Smooth muscle cell (in vitro differentiated cells): ENCODE measurements around the gene ASIP. TPM values are rescaled to one million over a fixed set of nuclear protein-coding genes. Genes with fewer than 3 reads are reported as not detected.

Source experiments
- DNase-seq: peaks from one replicate; lab custom pipeline; 2025; ENCODE audit not compliant: unreplicated experiment; lab: John Stamatoyannopoulos, UW
- H2AFZ ChIP-seq: fragments of 200-600 bp; sonication (generic); 2 replicates; pipeline ENCODE4 v1.6.0; 2016; ENCODE audit warnings: antibody characterized with exemption, low read depth, mild to moderate bottlenecking
- H3F3A ChIP-seq: fragments of 200-600 bp; sonication (generic); 2 replicates; pipeline ENCODE4 v1.6.0; 2017; ENCODE audit warnings: antibody characterized with exemption, low read depth
- H3K27ac ChIP-seq: fragments of 200-600 bp; sonication (generic); 2 replicates; pipeline ENCODE4 v1.5.1; 2016; ENCODE audit warnings: low read depth, mild to moderate bottlenecking
- H3K27me3 ChIP-seq: fragments of 200-600 bp; sonication (generic); 2 replicates; pipeline ENCODE4 v1.6.1; 2016; ENCODE audit warnings: low read depth, mild to moderate bottlenecking
- H3K36me3 ChIP-seq: fragments of 200-600 bp; sonication (generic); 2 replicates; pipeline ENCODE4 v1.5.1; 2016; ENCODE audit warnings: low read depth
- H3K4me1 ChIP-seq: fragments of 200-600 bp; sonication (generic); 2 replicates; pipeline ENCODE4 v1.5.1; 2016; ENCODE audit warnings: low read depth
- H3K4me2 ChIP-seq: fragments of 200-600 bp; sonication (generic); 2 replicates; pipeline ENCODE4 v1.6.0; 2016; ENCODE audit warnings: mild to moderate bottlenecking
- H3K4me3 ChIP-seq: fragments of 200-600 bp; sonication (generic); 2 replicates; pipeline ENCODE4 v1.5.1; 2016; ENCODE audit warnings: mild to moderate bottlenecking
- H3K79me2 ChIP-seq: fragments of 200-600 bp; sonication (generic); 2 replicates; pipeline ENCODE4 v1.6.0; 2016; ENCODE audit warnings: low read depth, mild to moderate bottlenecking
- H3K9ac ChIP-seq: fragments of 200-600 bp; sonication (generic); 2 replicates; pipeline ENCODE4 v1.6.0; 2016; ENCODE audit warnings: low read depth
- H3K9me3 ChIP-seq: fragments of 200-600 bp; sonication (generic); replicated peaks from 2 replicates; pipeline ENCODE4 v1.5.1; 2016; ENCODE audit warnings: low read depth
- H4K20me1 ChIP-seq: fragments of 200-600 bp; sonication (generic); 2 replicates; pipeline ENCODE4 v1.6.0; 2016; ENCODE audit warnings: low read depth
- WGBS: methylation state at CpG from one replicate; pipeline ENCODE4 v1.1.7; 2016; ENCODE audit warnings: low lambda C conversion rate; 5-methylcytosine and 5-hydroxymethylcytosine counted together
- polyA plus RNA-seq: library from polyadenylated mRNA; unstranded; fragments of >200 nt; fragmentation: Nextera tagmentation; extraction: Ambion mirVana; gene quantifications from 2 replicates; pipeline ENCODE4 v1.2.1, GENCODE V29; 2016
- total RNA-seq: library from RNA; depleted of rRNA; stranded (reverse); fragments of >200 nt; gene quantifications from 2 replicates; pipeline ENCODE4 v1.2.3, GENCODE V29; 2014
- TF ChIP-seq, protein P1 (sequence below): fragments of 200-600 bp; sonication (generic); IDR thresholded peaks from 2 replicates; pipeline ENCODE4 v1.5.1; 2017; ENCODE audit warnings: borderline replicate concordance, mild to moderate bottlenecking, antibody characterized with exemption; ENCODE audit not compliant: insufficient read depth, poor library complexity, severe bottlenecking

The ASIP gene, protein sequence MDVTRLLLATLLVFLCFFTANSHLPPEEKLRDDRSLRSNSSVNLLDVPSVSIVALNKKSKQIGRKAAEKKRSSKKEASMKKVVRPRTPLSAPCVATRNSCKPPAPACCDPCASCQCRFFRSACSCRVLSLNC
- total RNA-seq (not detected in 2 replicates), polyA plus RNA-seq (not detected in 2 replicates)

DNA sequence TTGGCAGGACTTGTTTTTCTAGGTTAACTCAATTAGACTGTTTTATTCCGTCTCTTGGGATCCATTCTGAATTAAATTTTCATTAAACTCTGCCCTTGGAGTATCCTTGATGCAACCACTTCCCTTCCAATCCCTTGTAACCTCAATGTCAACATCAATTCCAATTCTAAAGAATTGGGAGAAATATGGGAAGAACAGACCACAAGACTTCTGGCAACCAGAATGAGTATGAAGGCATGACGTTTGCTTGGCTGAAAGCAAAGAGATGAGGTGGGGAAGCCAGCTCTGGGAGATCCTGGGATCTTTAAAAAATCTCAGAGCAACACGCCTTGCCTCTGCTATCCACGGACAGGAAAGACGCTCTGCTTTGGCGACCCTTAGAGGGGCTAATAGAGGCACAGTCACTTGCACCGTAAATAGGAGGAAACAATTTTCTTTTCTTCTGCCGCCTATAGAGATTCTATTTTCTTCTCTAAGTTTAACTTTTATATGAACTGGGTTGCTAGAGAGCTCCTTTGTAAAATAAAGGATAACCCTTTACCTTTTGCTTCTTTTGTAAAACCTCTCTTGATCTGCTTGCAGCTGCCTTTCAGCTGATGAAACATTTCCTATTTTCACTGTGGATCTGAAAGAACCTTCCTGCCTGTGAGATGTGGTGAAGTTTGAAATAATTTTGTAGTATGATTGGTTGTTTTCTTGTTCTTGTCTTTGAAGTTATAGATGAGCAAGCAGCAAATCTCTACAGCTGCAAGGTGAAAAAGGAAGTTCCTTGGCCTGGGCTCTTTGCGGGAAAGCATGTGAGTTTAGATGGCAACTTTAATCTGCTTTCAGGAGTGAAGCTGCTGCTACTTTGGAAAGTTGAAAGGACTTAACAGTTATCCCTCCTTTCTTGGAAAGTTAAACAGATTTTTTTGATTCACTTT lies at the start of gene ASIP:
ASIP (plus strand) TSS at position 731 of the 923 bp plus-strand sequence. CDS start 18,952 bp downstream, outside the sequence.
- no peaks in the 10 kb centered on the region for H3F3A ChIP-seq
- TF ChIP-seq, protein P1, sequence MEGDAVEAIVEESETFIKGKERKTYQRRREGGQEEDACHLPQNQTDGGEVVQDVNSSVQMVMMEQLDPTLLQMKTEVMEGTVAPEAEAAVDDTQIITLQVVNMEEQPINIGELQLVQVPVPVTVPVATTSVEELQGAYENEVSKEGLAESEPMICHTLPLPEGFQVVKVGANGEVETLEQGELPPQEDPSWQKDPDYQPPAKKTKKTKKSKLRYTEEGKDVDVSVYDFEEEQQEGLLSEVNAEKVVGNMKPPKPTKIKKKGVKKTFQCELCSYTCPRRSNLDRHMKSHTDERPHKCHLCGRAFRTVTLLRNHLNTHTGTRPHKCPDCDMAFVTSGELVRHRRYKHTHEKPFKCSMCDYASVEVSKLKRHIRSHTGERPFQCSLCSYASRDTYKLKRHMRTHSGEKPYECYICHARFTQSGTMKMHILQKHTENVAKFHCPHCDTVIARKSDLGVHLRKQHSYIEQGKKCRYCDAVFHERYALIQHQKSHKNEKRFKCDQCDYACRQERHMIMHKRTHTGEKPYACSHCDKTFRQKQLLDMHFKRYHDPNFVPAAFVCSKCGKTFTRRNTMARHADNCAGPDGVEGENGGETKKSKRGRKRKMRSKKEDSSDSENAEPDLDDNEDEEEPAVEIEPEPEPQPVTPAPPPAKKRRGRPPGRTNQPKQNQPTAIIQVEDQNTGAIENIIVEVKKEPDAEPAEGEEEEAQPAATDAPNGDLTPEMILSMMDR, result no peak
- H3K4me2 ChIP-seq, result no peak within 1 kb of the TSS
- no peak within 1 kb of the TSS for H2AFZ ChIP-seq
- H3K27ac ChIP-seq, result no peak within 1 kb of the TSS
- DNase-seq, result no peak
- no peaks in the 10 kb centered on the region for H3K79me2 ChIP-seq
- 86% methylated on average over 9 of the region's 9 CpGs for WGBS
- no peaks in the 10 kb centered on the region for H3K36me3 ChIP-seq
- no peaks in the 10 kb centered on the region for H3K4me1 ChIP-seq
- H3K9ac ChIP-seq, result no peak within 1 kb of the TSS
- peaks cover 5% of the 10 kb centered on the region for H3K9me3 ChIP-seq
- H4K20me1 ChIP-seq, result no peaks in the 10 kb centered on the region
- H3K4me3 ChIP-seq, result no peak within 1 kb of the TSS
- H3K27me3 ChIP-seq, result no peaks in the 10 kb centered on the region

DNA sequence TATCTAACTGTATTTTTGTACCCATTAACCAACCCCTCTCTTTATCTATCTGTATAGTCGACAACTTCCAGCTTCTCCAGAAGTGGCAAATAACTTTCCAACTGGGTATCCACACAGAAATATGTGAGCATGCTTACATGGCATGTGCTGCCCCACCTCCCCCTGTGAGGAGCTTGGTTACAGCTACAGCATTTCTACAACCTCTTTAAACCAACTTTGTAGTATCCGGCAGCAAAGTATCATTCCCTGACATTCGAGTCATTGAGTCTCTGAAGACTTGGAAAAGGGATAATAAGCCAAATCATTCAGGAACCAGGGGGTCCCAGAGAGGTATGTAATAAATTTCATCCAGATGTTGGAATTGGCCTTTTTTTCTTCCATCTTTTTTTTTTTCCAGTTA lies 48.2 kb upstream of the ASIP start:
- DNase-seq, result no peak
- 61% methylated on average over 3 of the region's 3 CpGs for WGBS

DNA sequence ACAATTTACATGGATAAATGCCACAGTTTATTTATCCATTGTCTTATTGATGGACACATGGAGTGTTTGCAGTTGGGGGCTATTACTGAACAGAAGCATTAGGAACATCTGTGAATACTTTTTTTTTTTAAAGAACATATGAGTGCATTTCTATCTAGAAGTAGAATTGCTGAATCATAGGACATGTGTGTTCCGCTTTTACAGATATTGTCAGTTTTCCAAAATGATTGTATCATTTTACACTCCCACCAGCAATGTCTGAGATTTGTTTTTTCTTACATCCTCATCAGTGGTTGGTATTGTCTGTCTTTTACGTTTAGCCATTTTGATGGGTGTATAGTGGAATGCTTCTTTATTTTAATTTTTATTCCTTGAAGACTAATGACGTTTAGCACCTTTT lies 42.0 kb upstream of the ASIP start:
- Histone ChIP-seq H3K4me3 (no peak overlapping the region), H3K27me3 (peaks cover 5% of the 10 kb centered on the region), H3K9ac (no peak overlapping the region), H3K27ac (no peak overlapping the region), H4K20me1 (no peaks in the 10 kb centered on the region), H3K9me3 (no peaks in the 10 kb centered on the region), H3K4me1 (peaks cover 12% of the 10 kb centered on the region), H3K4me2 (no peak overlapping the region), H2AFZ (no peak overlapping the region), H3F3A (no peaks in the 10 kb centered on the region), H3K36me3 (no peaks in the 10 kb centered on the region), H3K79me2 (no peaks in the 10 kb centered on the region)
- 89% methylated on average over 3 of the region's 3 CpGs for WGBS
- no peak for DNase-seq
- TF ChIP-seq, protein P1, result no peak

More for the DNA sequence above, 48.2 kb upstream of the ASIP start:
- no peaks in the 10 kb centered on the region for H4K20me1 ChIP-seq
- TF ChIP-seq, protein P1, result no peak
- peaks cover 12% of the 10 kb centered on the region for H3K4me1 ChIP-seq
- H3K36me3 ChIP-seq, result no peaks in the 10 kb centered on the region
- H3K27ac ChIP-seq, result no peak overlapping the region
- H3K4me2 ChIP-seq, result no peak overlapping the region
- H3K4me3 ChIP-seq, result no peak overlapping the region
- no peaks in the 10 kb centered on the region for H3K79me2 ChIP-seq
- H2AFZ ChIP-seq, result no peak overlapping the region
- no peaks in the 10 kb centered on the region for H3K9me3 ChIP-seq
- no peak overlapping the region for H3K9ac ChIP-seq
- H3K27me3 ChIP-seq, result no peaks in the 10 kb centered on the region
- no peaks in the 10 kb centered on the region for H3F3A ChIP-seq
